Endodermal cell (in vitro differentiated cells): Measurements from ENCODE around the gene INPP4B. TPM values are rescaled to one million over a fixed set of nuclear protein-coding genes. Genes with fewer than 3 reads are reported as not detected.
A peak's percentile ranks its signal among the peaks of the same experiment; 100 is the strongest.

Experiments used
- DNase-seq: peaks from one replicate; pipeline ENCODE4 v3.0.0-alpha.2; 2017
- H3K27ac ChIP-seq: 2 replicates; pipeline ENCODE4 v1.5.1; 2013; ENCODE audit warnings: mild to moderate bottlenecking, low read depth, low read length, moderate library complexity
- H3K27me3 ChIP-seq: 2 replicates; pipeline ENCODE4 v1.6.1; 2013; ENCODE audit warnings: mild to moderate bottlenecking, low read length, moderate library complexity; ENCODE audit not compliant: insufficient read depth, control insufficient read depth, poor library complexity, severe bottlenecking
- H3K36me3 ChIP-seq: 2 replicates; pipeline ENCODE4 v1.7.0; 2013; ENCODE audit warnings: mild to moderate bottlenecking, low read length, moderate library complexity; ENCODE audit not compliant: control insufficient read depth, insufficient read depth
- H3K4me1 ChIP-seq: one replicate; pipeline ENCODE4 v1.7.0; 2013; ENCODE audit warnings: low read length; ENCODE audit not compliant: control insufficient read depth, insufficient read depth
- H3K4me3 ChIP-seq: 2 replicates; pipeline ENCODE4 v1.5.1; 2013; ENCODE audit warnings: mild to moderate bottlenecking, low read length, moderate library complexity
- H3K9ac ChIP-seq: 2 replicates; pipeline ENCODE4 v1.6.1; 2013; ENCODE audit warnings: mild to moderate bottlenecking, low read length, moderate library complexity; ENCODE audit not compliant: poor library complexity, severe bottlenecking; ENCODE audit errors: extremely low read depth
- H3K9me3 ChIP-seq: 2 replicates; pipeline ENCODE4 v1.6.1; 2013; ENCODE audit warnings: mild to moderate bottlenecking, low read length, moderate library complexity; ENCODE audit not compliant: control insufficient read depth
- H3K27ac Mint-ChIP-seq: 2 replicates; pipeline ENCODE4 v1.8.0; 2020; ENCODE audit warnings: mixed read lengths
- H3K27me3 Mint-ChIP-seq: 2 replicates; pipeline ENCODE4 v1.8.0; 2021; ENCODE audit warnings: mild to moderate bottlenecking, mixed read lengths; ENCODE audit not compliant: insufficient read depth
- H3K36me3 Mint-ChIP-seq: 2 replicates; pipeline ENCODE4 v1.8.0; 2020; ENCODE audit warnings: low read depth, mixed read lengths
- H3K4me1 Mint-ChIP-seq: 2 replicates; pipeline ENCODE4 v1.8.0; 2020; ENCODE audit warnings: mixed read lengths
- H3K4me3 Mint-ChIP-seq: 2 replicates; pipeline ENCODE4 v1.8.0; 2020; ENCODE audit warnings: mild to moderate bottlenecking, moderate library complexity, mixed read lengths
- H3K9me3 Mint-ChIP-seq: 2 replicates; pipeline ENCODE4 v1.8.0; 2020; ENCODE audit warnings: mild to moderate bottlenecking, mixed read lengths
- CTCF ChIP-seq: fragments of 200-600 bp; sonication (generic); conservative IDR thresholded peaks from 2 replicates; pipeline ENCODE4 v1.5.0; 2021; ENCODE audit warnings: antibody characterized with exemption, mild to moderate bottlenecking
- WGBS, 2 experiments: methylation state at CpG; one replicate each; pipeline versions ENCODE4 v1.1.5 to v1.1.7; 2013; ENCODE audit warnings: missing lambda C conversion rate in 2 of 2, mixed read lengths in 1 of 2; ENCODE audit not compliant: insufficient coverage in 1 of 2, insufficient read length in 1 of 2; 5-methylcytosine and 5-hydroxymethylcytosine counted together
- total RNA-seq, 2 donors: library from RNA; stranded (reverse); fragmentation: NEBNext Ultra II Directional in 1 of 2; extraction: Animal tissue kit (Norgen Biotek cat#: 25700) in 1 of 2; gene quantifications; 2 replicates in 1 of 2; 3 replicates in 1 of 2; pipeline ENCODE4 v1.2.1, GENCODE V29; 2021

Gene INPP4B
- total RNA-seq, 2 donors from 2014 or later: 0.64 to 0.66 TPM

- Mint-ChIP-seq H3K36me3 (no peaks in the 10 kb centered on the region), H3K27me3 (no peaks in the 10 kb centered on the region), H3K4me1 (peaks cover 7% of the 10 kb centered on the region), H3K4me3 (no peak overlapping the region), H3K27ac (no peak overlapping the region), H3K9me3 (no peaks in the 10 kb centered on the region)
- H3K36me3 ChIP-seq: no peaks in the 10 kb centered on the region
- no peaks in the 10 kb centered on the region for H3K9me3 ChIP-seq
- no peaks in the 10 kb centered on the region for H3K27me3 ChIP-seq
- H3K27ac ChIP-seq: no peak overlapping the region
- no peak for TF ChIP-seq CTCF
- DNase-seq: no peak
- H3K9ac ChIP-seq: no peak overlapping the region
- H3K4me1 ChIP-seq: no peaks in the 10 kb centered on the region
- no peak overlapping the region for H3K4me3 ChIP-seq
These were observed 624.0 kb downstream of the INPP4B start for GRCh38 chr4:142222127-142222526.

- Histone ChIP-seq H3K4me1 (no peaks in the 10 kb centered on the region), H3K4me3 (no peak overlapping the region), H3K27me3 (peaks cover 1% of the 10 kb centered on the region), H3K36me3 (no peaks in the 10 kb centered on the region), H3K9me3 (no peaks in the 10 kb centered on the region), H3K27ac (no peak overlapping the region), H3K9ac (no peak overlapping the region)
- no peak for DNase-seq
- Mint-ChIP-seq H3K9me3 (no peaks in the 10 kb centered on the region), H3K27me3 (peaks cover 6% of the 10 kb centered on the region), H3K36me3 (no peaks in the 10 kb centered on the region), H3K4me3 (no peak overlapping the region), H3K4me1 (no peaks in the 10 kb centered on the region), H3K27ac (no peak overlapping the region)
- 92% methylated on average over 1 of the region's 1 CpG; no CpG with 5 or more reads in 1 of the 2 experiments for WGBS, 2 experiments
- TF ChIP-seq CTCF: no peak
These were observed 627.4 kb downstream of the INPP4B start for GRCh38 chr4:142218726-142219125.

- H3K27ac ChIP-seq: no peak overlapping the region
- no peaks in the 10 kb centered on the region for H3K9me3 ChIP-seq
- no peaks in the 10 kb centered on the region for H3K4me1 ChIP-seq
- TF ChIP-seq CTCF: peak; percentile 45
- peaks cover 13% of the 10 kb centered on the region for H3K27me3 Mint-ChIP-seq
- no peak overlapping the region for H3K4me3 Mint-ChIP-seq
- H3K4me3 ChIP-seq: no peak overlapping the region
- peaks cover 11% of the 10 kb centered on the region for H3K4me1 Mint-ChIP-seq
- DNase-seq: no peak
- H3K36me3 ChIP-seq: no peaks in the 10 kb centered on the region
- 91 to 100% methylated on average over 1 of the region's 1 CpG for WGBS, 2 experiments
- H3K27ac Mint-ChIP-seq: no peak overlapping the region
- H3K9me3 Mint-ChIP-seq: no peaks in the 10 kb centered on the region
- no peak overlapping the region for H3K9ac ChIP-seq
- H3K27me3 ChIP-seq: peaks cover 4% of the 10 kb centered on the region
- no peaks in the 10 kb centered on the region for H3K36me3 Mint-ChIP-seq
These were observed 634.7 kb downstream of the INPP4B start for GRCh38 chr4:142211444-142211843.
